Endodermal cell (in vitro differentiated cells): ENCODE results near the gene CACUL1. TPM values are rescaled to one million over a fixed set of nuclear protein-coding genes. Genes with fewer than 3 reads are reported as not detected.

Experiments used
- DNase-seq: peaks from one replicate; pipeline ENCODE4 v3.0.0-alpha.2; 2017
- H3K27ac ChIP-seq: 2 replicates; pipeline ENCODE4 v1.5.1; 2013; ENCODE audit warnings: mild to moderate bottlenecking, low read depth, low read length, moderate library complexity
- H3K27me3 ChIP-seq: 2 replicates; pipeline ENCODE4 v1.6.1; 2013; ENCODE audit warnings: mild to moderate bottlenecking, low read length, moderate library complexity; ENCODE audit not compliant: insufficient read depth, control insufficient read depth, poor library complexity, severe bottlenecking
- H3K36me3 ChIP-seq: 2 replicates; pipeline ENCODE4 v1.7.0; 2013; ENCODE audit warnings: mild to moderate bottlenecking, low read length, moderate library complexity; ENCODE audit not compliant: control insufficient read depth, insufficient read depth
- H3K4me1 ChIP-seq: one replicate; pipeline ENCODE4 v1.7.0; 2013; ENCODE audit warnings: low read length; ENCODE audit not compliant: control insufficient read depth, insufficient read depth
- H3K4me3 ChIP-seq: 2 replicates; pipeline ENCODE4 v1.5.1; 2013; ENCODE audit warnings: mild to moderate bottlenecking, low read length, moderate library complexity
- H3K9ac ChIP-seq: 2 replicates; pipeline ENCODE4 v1.6.1; 2013; ENCODE audit warnings: mild to moderate bottlenecking, low read length, moderate library complexity; ENCODE audit not compliant: poor library complexity, severe bottlenecking; ENCODE audit errors: extremely low read depth
- H3K9me3 ChIP-seq: 2 replicates; pipeline ENCODE4 v1.6.1; 2013; ENCODE audit warnings: mild to moderate bottlenecking, low read length, moderate library complexity; ENCODE audit not compliant: control insufficient read depth
- H3K27ac Mint-ChIP-seq: 2 replicates; pipeline ENCODE4 v1.8.0; 2020; ENCODE audit warnings: mixed read lengths
- H3K27me3 Mint-ChIP-seq: 2 replicates; pipeline ENCODE4 v1.8.0; 2021; ENCODE audit warnings: mild to moderate bottlenecking, mixed read lengths; ENCODE audit not compliant: insufficient read depth
- H3K36me3 Mint-ChIP-seq: 2 replicates; pipeline ENCODE4 v1.8.0; 2020; ENCODE audit warnings: low read depth, mixed read lengths
- H3K4me1 Mint-ChIP-seq: 2 replicates; pipeline ENCODE4 v1.8.0; 2020; ENCODE audit warnings: mixed read lengths
- H3K4me3 Mint-ChIP-seq: 2 replicates; pipeline ENCODE4 v1.8.0; 2020; ENCODE audit warnings: mild to moderate bottlenecking, moderate library complexity, mixed read lengths
- H3K9me3 Mint-ChIP-seq: 2 replicates; pipeline ENCODE4 v1.8.0; 2020; ENCODE audit warnings: mild to moderate bottlenecking, mixed read lengths
- WGBS, 2 experiments: methylation state at CpG; one replicate each; pipeline versions ENCODE4 v1.1.5 to v1.1.7; 2013; ENCODE audit warnings: missing lambda C conversion rate in 2 of 2, mixed read lengths in 1 of 2; ENCODE audit not compliant: insufficient coverage in 1 of 2, insufficient read length in 1 of 2; 5-methylcytosine and 5-hydroxymethylcytosine counted together
- total RNA-seq, 2 donors: library from RNA; stranded (reverse); fragmentation: NEBNext Ultra II Directional in 1 of 2; extraction: Animal tissue kit (Norgen Biotek cat#: 25700) in 1 of 2; gene quantifications; 2 replicates in 1 of 2; 3 replicates in 1 of 2; pipeline ENCODE4 v1.2.1, GENCODE V29; 2021
- TF ChIP-seq, protein P1 (sequence below): fragments of 200-600 bp; sonication (generic); conservative IDR thresholded peaks from 2 replicates; pipeline ENCODE4 v1.5.0; 2021; ENCODE audit warnings: antibody characterized with exemption, mild to moderate bottlenecking

Gene CACUL1
- total RNA-seq, 2 donors from 2014 or later = 37.5 to 38.9 TPM

DNA sequence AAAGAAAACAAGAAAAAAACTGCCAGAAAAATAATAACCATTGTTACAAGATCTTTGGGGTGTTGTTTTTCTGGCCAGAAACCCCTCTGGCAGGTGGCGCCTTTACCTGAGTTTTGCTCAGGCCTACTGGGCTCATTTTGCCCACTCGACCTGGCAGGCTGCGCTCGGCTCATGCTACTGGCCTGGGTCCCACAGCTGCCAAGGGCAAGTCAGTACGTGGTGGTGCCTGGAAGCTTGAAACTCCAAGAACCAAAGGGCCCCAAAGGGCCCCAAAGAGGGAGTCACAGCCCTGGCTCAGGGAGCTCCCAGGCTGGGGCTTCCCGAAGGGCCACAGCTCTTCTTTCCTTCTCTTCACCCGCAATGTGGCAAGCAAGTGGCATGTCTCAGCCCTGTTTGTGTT is 42.7 kb downstream of the CACUL1 start:
- Mint-ChIP-seq H3K27ac (no peak overlapping the region), H3K4me1 (peaks cover 18% of the 10 kb centered on the region), H3K36me3 (peaks cover 25% of the 10 kb centered on the region), H3K9me3 (peaks cover 4% of the 10 kb centered on the region), H3K4me3 (no peak overlapping the region), H3K27me3 (no peaks in the 10 kb centered on the region)
- no peak overlapping the region for H3K4me3 ChIP-seq
- DNase-seq = no peak
- H3K4me1 ChIP-seq = peaks cover 10% of the 10 kb centered on the region
- no peaks in the 10 kb centered on the region for H3K27me3 ChIP-seq
- H3K36me3 ChIP-seq = peaks cover 8% of the 10 kb centered on the region
- TF ChIP-seq, protein P1, sequence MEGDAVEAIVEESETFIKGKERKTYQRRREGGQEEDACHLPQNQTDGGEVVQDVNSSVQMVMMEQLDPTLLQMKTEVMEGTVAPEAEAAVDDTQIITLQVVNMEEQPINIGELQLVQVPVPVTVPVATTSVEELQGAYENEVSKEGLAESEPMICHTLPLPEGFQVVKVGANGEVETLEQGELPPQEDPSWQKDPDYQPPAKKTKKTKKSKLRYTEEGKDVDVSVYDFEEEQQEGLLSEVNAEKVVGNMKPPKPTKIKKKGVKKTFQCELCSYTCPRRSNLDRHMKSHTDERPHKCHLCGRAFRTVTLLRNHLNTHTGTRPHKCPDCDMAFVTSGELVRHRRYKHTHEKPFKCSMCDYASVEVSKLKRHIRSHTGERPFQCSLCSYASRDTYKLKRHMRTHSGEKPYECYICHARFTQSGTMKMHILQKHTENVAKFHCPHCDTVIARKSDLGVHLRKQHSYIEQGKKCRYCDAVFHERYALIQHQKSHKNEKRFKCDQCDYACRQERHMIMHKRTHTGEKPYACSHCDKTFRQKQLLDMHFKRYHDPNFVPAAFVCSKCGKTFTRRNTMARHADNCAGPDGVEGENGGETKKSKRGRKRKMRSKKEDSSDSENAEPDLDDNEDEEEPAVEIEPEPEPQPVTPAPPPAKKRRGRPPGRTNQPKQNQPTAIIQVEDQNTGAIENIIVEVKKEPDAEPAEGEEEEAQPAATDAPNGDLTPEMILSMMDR = no peak
- no peak overlapping the region for H3K9ac ChIP-seq
- H3K27ac ChIP-seq = no peak overlapping the region
- 93 to 100% methylated on average over 1 to 7 of the region's 7 CpGs for WGBS, 2 experiments
- H3K9me3 ChIP-seq = no peaks in the 10 kb centered on the region

DNA sequence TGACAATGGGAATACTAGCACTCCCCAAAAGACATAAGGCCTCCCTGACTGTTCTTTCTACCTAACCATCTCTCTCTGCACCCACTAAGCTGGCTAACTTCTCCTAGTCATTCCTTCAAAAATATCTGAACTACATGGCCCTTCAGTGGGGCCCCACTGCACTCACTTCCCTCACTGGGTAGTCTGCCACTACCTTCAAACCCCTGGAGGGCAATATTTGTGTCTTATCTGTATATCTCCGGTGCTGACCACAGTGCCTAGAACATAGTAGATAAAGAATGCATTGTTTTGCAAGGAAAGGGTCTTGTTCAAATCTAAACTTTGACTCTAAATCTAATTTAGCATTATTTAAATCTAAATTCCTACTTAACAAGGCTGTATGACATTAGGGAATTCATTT is 44.3 kb downstream of the CACUL1 start:
- 60% methylated on average over 1 of the region's 1 CpG; no CpG with 5 or more reads in 1 of the 2 experiments for WGBS, 2 experiments
- peaks cover 4% of the 10 kb centered on the region for H3K9me3 Mint-ChIP-seq

DNA sequence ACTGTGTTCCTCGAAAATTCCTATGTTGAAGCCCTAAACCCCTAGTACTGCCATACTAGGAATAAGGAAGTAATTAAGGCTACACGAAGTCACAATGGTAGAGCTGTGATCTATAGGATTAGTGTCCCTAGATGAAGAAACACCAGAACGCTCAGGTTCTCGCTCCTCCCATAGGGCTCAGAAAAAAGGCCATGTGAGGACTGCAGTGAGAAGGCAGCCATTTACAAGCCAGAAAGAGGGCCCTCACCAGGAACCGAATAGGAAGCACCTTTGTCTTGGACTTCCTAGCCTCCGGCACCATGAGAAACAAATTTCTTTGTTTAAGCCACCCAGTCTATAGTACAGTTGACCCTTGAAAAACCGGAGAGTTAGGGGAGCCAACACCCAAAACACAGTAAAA is 46.2 kb downstream of the CACUL1 start:
- Histone ChIP-seq H3K27me3 (no peaks in the 10 kb centered on the region), H3K36me3 (peaks cover 12% of the 10 kb centered on the region), H3K4me3 (no peak overlapping the region), H3K4me1 (peaks cover 10% of the 10 kb centered on the region), H3K9ac (no peak overlapping the region), H3K9me3 (no peaks in the 10 kb centered on the region), H3K27ac (no peak overlapping the region)
- Mint-ChIP-seq H3K4me3 (no peak overlapping the region), H3K9me3 (peaks cover 4% of the 10 kb centered on the region), H3K36me3 (peaks cover 19% of the 10 kb centered on the region), H3K27ac (peak overlapping the region; percentile 58), H3K27me3 (no peaks in the 10 kb centered on the region), H3K4me1 (peaks cover 50% of the 10 kb centered on the region)
- 90 to 93% methylated on average over 3 to 7 of the region's 7 CpGs for WGBS, 2 experiments
- TF ChIP-seq, protein P1 = no peak
- no peak for DNase-seq

More for the DNA sequence above, 44.3 kb downstream of the CACUL1 start:
- no peak for DNase-seq
- Histone ChIP-seq H3K27me3 (no peaks in the 10 kb centered on the region), H3K4me3 (peak overlapping the region; percentile 1), H3K27ac (no peak overlapping the region), H3K4me1 (peaks cover 10% of the 10 kb centered on the region), H3K36me3 (peaks cover 3% of the 10 kb centered on the region), H3K9ac (no peak overlapping the region), H3K9me3 (no peaks in the 10 kb centered on the region)
- Mint-ChIP-seq H3K4me1 (peaks cover 34% of the 10 kb centered on the region), H3K36me3 (peaks cover 17% of the 10 kb centered on the region), H3K4me3 (no peak overlapping the region), H3K27me3 (no peaks in the 10 kb centered on the region), H3K27ac (peak overlapping the region; percentile 23)
- TF ChIP-seq, protein P1 = no peak
